Right atrium auricular region (tissue), 2 donors: Measurements from ENCODE around the gene WFDC6. TPM values are rescaled to one million over a fixed set of nuclear protein-coding genes. Genes with fewer than 3 reads are reported as not detected.
"Not testable (repeated sequence)": the region's sequence is repeated elsewhere in the genome, so short reads cannot be mapped to it uniquely, and the experiment has no call there.

Experiments
- DNase-seq: peaks from one replicate; pipeline ENCODE4 v3.0.0-alpha.2; 2019; ENCODE audit warnings: low spot score
- H3K27ac ChIP-seq, 2 donors: fragments of 200-600 bp; sonication (generic); 1 replicate in 1 of 2; 2 replicates in 1 of 2; pipeline ENCODE4 v1.5.1; 2016 to 2019
- H3K27me3 ChIP-seq, 2 donors: fragments of 200-600 bp; sonication (generic); one replicate each; pipeline versions ENCODE4 v1.5.1 to v1.6.0; 2017 to 2019
- H3K36me3 ChIP-seq: fragments of 200-600 bp; sonication (generic); one replicate; pipeline ENCODE4 v1.5.1; 2016
- H3K4me1 ChIP-seq, 2 donors: fragments of 200-600 bp; sonication (generic); one replicate each; pipeline versions ENCODE4 v1.5.1 to v1.6.0; 2017 to 2019
- H3K4me3 ChIP-seq, 2 donors: fragments of 200-600 bp; sonication (generic); 1 replicate in 1 of 2; 2 replicates in 1 of 2; pipeline ENCODE4 v1.5.1; 2017 to 2019; ENCODE audit warnings: mild to moderate bottlenecking in 1 of 2, moderate library complexity in 1 of 2
- H3K9me3 ChIP-seq, 2 donors: fragments of 200-600 bp; sonication (generic); one replicate each; pipeline ENCODE4 v1.5.1; 2019
- CTCF ChIP-seq, 2 donors: fragments of 200-600 bp; sonication (generic); IDR thresholded peaks; one replicate each; pipeline ENCODE4 v1.5.1; 2019; ENCODE audit warnings: antibody characterized with exemption in 2 of 2
- total RNA-seq, 2 donors: library from RNA; depleted of rRNA; stranded (reverse); fragments of >200 nt; gene quantifications; one replicate each; pipeline ENCODE4 v1.1.0, GENCODE V29; 2016

The WFDC6 gene
- total RNA-seq, 2 donors from 2014 or later, result not detected

- H3K9me3 ChIP-seq, result peaks cover 0 to 7% of the 10 kb centered on the region in 2 donors
- H3K4me1 ChIP-seq, result no peaks in the 10 kb centered on the region
- H3K27ac ChIP-seq, result no peak overlapping the region
- H3K36me3 ChIP-seq, result no peaks in the 10 kb centered on the region
- no peaks in the 10 kb centered on the region for H3K27me3 ChIP-seq
- no peak overlapping the region for H3K4me3 ChIP-seq
- TF ChIP-seq CTCF (IDR thresholded peaks at IDR 0.05), result no peak
- DNase-seq, result no peak
These were observed 38.9 kb upstream of the WFDC6 start for GRCh38 chr20:45578231-45578630.

DNA sequence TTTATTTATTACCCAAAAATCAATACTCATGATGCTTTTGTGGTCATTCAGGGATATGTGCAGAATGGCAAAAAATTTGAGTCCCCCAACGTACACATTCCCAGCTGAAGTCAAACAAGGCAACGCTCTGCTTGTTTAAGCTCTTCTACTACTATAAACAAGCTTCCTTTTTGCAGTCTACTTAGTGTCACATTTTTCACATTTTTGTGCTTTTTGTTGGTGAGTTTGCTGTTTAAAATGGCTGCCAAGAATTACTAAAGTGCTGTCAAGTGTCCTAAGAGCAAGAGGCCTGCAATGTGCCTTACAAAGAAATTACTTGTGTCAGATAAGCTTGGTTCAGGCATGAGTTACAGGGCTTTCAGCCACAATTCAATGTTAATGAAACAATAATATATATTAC is 37.7 kb upstream of the WFDC6 start:
- Histone ChIP-seq H3K4me3 (no peak overlapping the region), H3K27ac (no peak overlapping the region), H3K9me3 (peaks cover 0 to 7% of the 10 kb centered on the region in 2 donors), H3K36me3 (no peaks in the 10 kb centered on the region), H3K4me1 (no peaks in the 10 kb centered on the region), H3K27me3 (no peaks in the 10 kb centered on the region)
- no peak for TF ChIP-seq CTCF (IDR thresholded peaks at IDR 0.05)
- DNase-seq, result no peak

DNA sequence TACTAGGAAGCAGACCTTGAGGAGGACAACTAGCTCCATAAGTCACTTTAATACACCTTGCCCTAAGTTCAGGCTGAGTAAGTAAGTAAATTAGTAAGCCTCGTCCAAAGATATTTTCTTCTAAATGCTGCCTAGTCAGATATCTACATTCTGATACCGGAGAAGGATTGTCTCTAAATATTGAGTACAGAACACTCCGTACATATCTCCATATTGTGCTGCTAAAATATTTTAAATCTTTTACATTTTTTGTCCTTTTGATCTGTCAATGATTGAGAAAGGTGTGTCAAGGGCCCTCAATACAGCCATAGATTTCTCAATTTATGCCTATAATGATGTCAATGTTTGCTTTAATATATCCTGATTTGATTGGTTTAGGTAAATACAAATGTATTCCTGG is 36.6 kb upstream of the WFDC6 start:
- DNase-seq, result no peak
- no peaks in the 10 kb centered on the region for H3K4me1 ChIP-seq
- H3K36me3 ChIP-seq, result no peaks in the 10 kb centered on the region
- H3K27ac ChIP-seq, result no peak overlapping the region
- peaks cover 0 to 7% of the 10 kb centered on the region in 2 donors for H3K9me3 ChIP-seq
- no peak overlapping the region for H3K4me3 ChIP-seq
- no peak for TF ChIP-seq CTCF (IDR thresholded peaks at IDR 0.05)
- no peaks in the 10 kb centered on the region for H3K27me3 ChIP-seq

DNA sequence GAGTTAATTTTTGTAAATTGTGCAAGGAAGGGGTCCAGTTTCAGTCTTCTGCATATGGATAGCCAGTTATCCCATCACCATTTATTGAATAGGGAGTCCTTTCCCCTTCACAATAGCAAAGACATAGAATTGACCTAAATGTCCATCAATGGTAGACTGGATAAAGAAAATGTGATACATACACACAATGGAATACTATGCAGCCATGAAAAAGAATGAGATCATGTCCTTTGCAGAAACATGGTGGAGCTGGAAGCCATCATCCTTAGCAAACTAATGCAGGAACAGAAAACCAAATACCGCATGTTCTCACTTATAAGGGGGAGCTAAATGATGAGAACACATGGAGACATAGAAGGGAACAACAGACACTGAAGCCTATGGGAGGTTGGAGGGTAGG is 30.4 kb upstream of the WFDC6 start:
- H3K9me3 ChIP-seq, H3K27me3 ChIP-seq, H3K4me1 ChIP-seq, DNase-seq, H3K4me3 ChIP-seq, H3K27ac ChIP-seq, H3K36me3 ChIP-seq: not testable (repeated sequence)

DNA sequence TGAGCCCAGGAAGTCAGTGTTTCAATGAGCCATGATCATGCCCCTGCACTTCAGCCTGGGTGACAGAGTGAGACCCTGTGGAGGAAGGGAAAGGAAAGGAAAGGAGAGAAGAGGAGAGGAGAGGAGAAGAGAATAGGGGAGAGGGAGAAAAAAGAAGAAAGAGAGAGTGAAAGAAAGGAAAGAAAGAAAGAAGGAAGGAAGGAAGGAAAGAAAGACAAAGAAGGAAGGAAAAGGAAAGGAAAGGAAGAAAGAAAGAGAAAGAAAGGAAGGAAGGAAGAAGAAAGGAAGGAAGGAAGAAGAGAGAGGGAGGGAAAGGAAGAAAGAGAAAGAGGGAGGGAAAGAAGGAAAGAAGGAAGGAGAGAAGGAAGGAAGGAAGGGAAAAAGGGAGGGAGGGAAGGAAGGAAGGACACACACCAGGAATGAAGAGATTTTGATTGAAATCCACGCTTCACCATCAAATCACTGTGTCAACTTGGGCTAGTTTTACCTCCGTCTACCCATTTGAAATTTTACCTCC is 25.5 kb upstream of the WFDC6 start:
- no peak for TF ChIP-seq CTCF (IDR thresholded peaks at IDR 0.05)
- no peaks in the 10 kb centered on the region for H3K27me3 ChIP-seq

DNA sequence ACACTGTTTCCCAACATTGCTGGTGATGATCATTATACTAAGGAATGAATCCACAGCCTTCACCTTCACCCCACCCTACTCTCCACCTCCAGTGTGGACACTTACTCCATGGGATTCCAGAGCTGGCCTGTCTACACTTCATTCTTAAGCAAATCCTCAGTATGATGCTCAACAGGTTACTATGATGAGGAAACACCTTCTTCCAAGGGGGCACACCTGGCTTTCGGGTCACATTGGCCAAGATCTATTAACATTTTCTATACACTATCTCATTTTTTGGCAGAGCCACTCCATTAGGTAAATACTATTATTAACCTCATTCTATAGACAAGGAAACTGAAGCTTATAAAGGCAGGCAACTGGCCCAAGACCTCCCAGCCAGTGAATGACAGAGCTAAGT is 15.9 kb upstream of the WFDC6 start:
- Histone ChIP-seq H3K9me3 (no peaks in the 10 kb centered on the region), H3K4me3 (no peak overlapping the region), H3K36me3 (no peaks in the 10 kb centered on the region), H3K27ac (no peak overlapping the region), H3K4me1 (no peaks in the 10 kb centered on the region), H3K27me3 (no peaks in the 10 kb centered on the region)
- TF ChIP-seq CTCF (IDR thresholded peaks at IDR 0.05), result no peak
- no peak for DNase-seq

More for the DNA sequence above, 25.5 kb upstream of the WFDC6 start:
- Histone ChIP-seq H3K27ac (no peak overlapping the region), H3K36me3 (no peaks in the 10 kb centered on the region), H3K4me1 (no peaks in the 10 kb centered on the region), H3K4me3 (no peak overlapping the region), H3K9me3 (no peaks in the 10 kb centered on the region)
- no peak for DNase-seq
